ENCODE results near the gene SETD3.

DNA sequence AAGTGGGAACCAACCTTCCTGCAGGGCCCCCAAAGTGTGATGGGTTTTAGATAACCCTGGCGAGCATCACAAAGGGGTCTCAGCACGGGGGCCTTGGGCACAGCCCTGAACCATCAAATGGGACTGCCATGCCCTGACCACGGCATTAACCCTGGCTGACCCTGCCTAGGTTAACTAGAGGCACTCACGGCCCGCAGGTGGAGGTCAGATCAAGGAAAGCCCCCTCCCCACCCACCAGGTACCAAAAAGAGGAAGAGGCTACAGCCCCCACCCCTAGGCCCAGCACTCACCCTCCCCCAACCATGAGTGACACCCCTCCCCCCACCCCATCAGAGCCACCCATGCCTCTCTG, 43.0 kb upstream of the SETD3 start:
- TF ChIP-seq, protein P1, sequence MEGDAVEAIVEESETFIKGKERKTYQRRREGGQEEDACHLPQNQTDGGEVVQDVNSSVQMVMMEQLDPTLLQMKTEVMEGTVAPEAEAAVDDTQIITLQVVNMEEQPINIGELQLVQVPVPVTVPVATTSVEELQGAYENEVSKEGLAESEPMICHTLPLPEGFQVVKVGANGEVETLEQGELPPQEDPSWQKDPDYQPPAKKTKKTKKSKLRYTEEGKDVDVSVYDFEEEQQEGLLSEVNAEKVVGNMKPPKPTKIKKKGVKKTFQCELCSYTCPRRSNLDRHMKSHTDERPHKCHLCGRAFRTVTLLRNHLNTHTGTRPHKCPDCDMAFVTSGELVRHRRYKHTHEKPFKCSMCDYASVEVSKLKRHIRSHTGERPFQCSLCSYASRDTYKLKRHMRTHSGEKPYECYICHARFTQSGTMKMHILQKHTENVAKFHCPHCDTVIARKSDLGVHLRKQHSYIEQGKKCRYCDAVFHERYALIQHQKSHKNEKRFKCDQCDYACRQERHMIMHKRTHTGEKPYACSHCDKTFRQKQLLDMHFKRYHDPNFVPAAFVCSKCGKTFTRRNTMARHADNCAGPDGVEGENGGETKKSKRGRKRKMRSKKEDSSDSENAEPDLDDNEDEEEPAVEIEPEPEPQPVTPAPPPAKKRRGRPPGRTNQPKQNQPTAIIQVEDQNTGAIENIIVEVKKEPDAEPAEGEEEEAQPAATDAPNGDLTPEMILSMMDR (IDR thresholded peaks at IDR 0.05) = no peak
- no peak for TF ChIP-seq POLR2A (IDR thresholded peaks at IDR 0.05)
